ENCODE measurements around the gene ETAA1.

ETAA1 gene

GRCh38 chr2:67394734-67395133 is 2.4 kb upstream of the ETAA1 start:
- peaks cover 10% of the 10 kb centered on the region for H3K4me1 ChIP-seq (ENCODE audit: control insufficient read depth, low read depth, low read length)
- no peak overlapping the region for H3K9ac ChIP-seq (ENCODE audit: low read length)
- no peak overlapping the region for H3K4me3 ChIP-seq (ENCODE audit: low read length)
- H3K36me3 ChIP-seq (ENCODE audit: control insufficient read depth, low read depth, low read length): no peaks in the 10 kb centered on the region
- no peaks in the 10 kb centered on the region for H3K27me3 ChIP-seq (ENCODE audit: control insufficient read depth, insufficient read depth, low read length)
- no peaks in the 10 kb centered on the region for H3K9me3 ChIP-seq (ENCODE audit: control insufficient read depth, low read depth, low read length)
- H3K27ac ChIP-seq (ENCODE audit: low read length): no peak overlapping the region

GRCh38 chr2:67399144-67399543 is 2.0 kb downstream of the ETAA1 start:
- Histone ChIP-seq H3K9me3 (ENCODE audit: control insufficient read depth, low read depth, low read length) (no peaks in the 10 kb centered on the region), H3K27ac (ENCODE audit: low read length) (no peak overlapping the region), H3K36me3 (ENCODE audit: control insufficient read depth, low read depth, low read length) (peaks cover 37% of the 10 kb centered on the region), H3K4me3 (ENCODE audit: low read length) (no peak overlapping the region), H3K27me3 (ENCODE audit: control insufficient read depth, insufficient read depth, low read length) (no peaks in the 10 kb centered on the region), H3K4me1 (ENCODE audit: control insufficient read depth, low read depth, low read length) (no peaks in the 10 kb centered on the region), H3K9ac (ENCODE audit: low read length) (no peak overlapping the region)

- Histone ChIP-seq H3K4me1 (ENCODE audit: control insufficient read depth, low read depth, low read length) (no peaks in the 10 kb centered on the region), H3K36me3 (ENCODE audit: control insufficient read depth, low read depth, low read length) (peaks cover 45% of the 10 kb centered on the region), H3K9me3 (ENCODE audit: control insufficient read depth, low read depth, low read length) (no peaks in the 10 kb centered on the region), H3K4me3 (ENCODE audit: low read length) (no peak overlapping the region), H3K9ac (ENCODE audit: low read length) (no peak overlapping the region), H3K27me3 (ENCODE audit: control insufficient read depth, insufficient read depth, low read length) (no peaks in the 10 kb centered on the region), H3K27ac (ENCODE audit: low read length) (no peak overlapping the region)
Measured at GRCh38 chr2:67399831-67400489, 2.8 kb downstream of the ETAA1 start.

GRCh38 chr2:67400560-67401485 is 3.7 kb downstream of the ETAA1 start:
- Histone ChIP-seq H3K4me1 (ENCODE audit: control insufficient read depth, low read depth, low read length) (no peaks in the 10 kb centered on the region), H3K27me3 (ENCODE audit: control insufficient read depth, insufficient read depth, low read length) (no peaks in the 10 kb centered on the region), H3K4me3 (ENCODE audit: low read length) (no peak overlapping the region), H3K9ac (ENCODE audit: low read length) (no peak overlapping the region), H3K36me3 (ENCODE audit: control insufficient read depth, low read depth, low read length) (peaks cover 52% of the 10 kb centered on the region), H3K9me3 (ENCODE audit: control insufficient read depth, low read depth, low read length) (no peaks in the 10 kb centered on the region), H3K27ac (ENCODE audit: low read length) (no peak overlapping the region)

- no peak overlapping the region for H3K27ac ChIP-seq (ENCODE audit: low read length)
- no peak overlapping the region for H3K4me3 ChIP-seq (ENCODE audit: low read length)
- peaks cover 52% of the 10 kb centered on the region for H3K36me3 ChIP-seq (ENCODE audit: control insufficient read depth, low read depth, low read length)
- no peaks in the 10 kb centered on the region for H3K4me1 ChIP-seq (ENCODE audit: control insufficient read depth, low read depth, low read length)
- no peak overlapping the region for H3K9ac ChIP-seq (ENCODE audit: low read length)
- no peaks in the 10 kb centered on the region for H3K9me3 ChIP-seq (ENCODE audit: control insufficient read depth, low read depth, low read length)
- no peaks in the 10 kb centered on the region for H3K27me3 ChIP-seq (ENCODE audit: control insufficient read depth, insufficient read depth, low read length)
Measured at GRCh38 chr2:67408346-67408745, 11.2 kb downstream of the ETAA1 start.

- Histone ChIP-seq H3K9ac (ENCODE audit: low read length) (no peak overlapping the region), H3K27ac (ENCODE audit: low read length) (no peak overlapping the region), H3K27me3 (ENCODE audit: control insufficient read depth, insufficient read depth, low read length) (no peaks in the 10 kb centered on the region)
Measured at GRCh38 chr2:67412424-67412823, 15.3 kb downstream of the ETAA1 start.

GRCh38 chr2:67414867-67415266 is 17.7 kb downstream of the ETAA1 start:
- Histone ChIP-seq H3K27me3 (ENCODE audit: control insufficient read depth, insufficient read depth, low read length) (no peaks in the 10 kb centered on the region), H3K9ac (ENCODE audit: low read length) (no peak overlapping the region), H3K4me1 (ENCODE audit: control insufficient read depth, low read depth, low read length) (no peaks in the 10 kb centered on the region), H3K4me3 (ENCODE audit: low read length) (no peak overlapping the region), H3K9me3 (ENCODE audit: control insufficient read depth, low read depth, low read length) (no peaks in the 10 kb centered on the region), H3K27ac (ENCODE audit: low read length) (no peak overlapping the region), H3K36me3 (ENCODE audit: control insufficient read depth, low read depth, low read length) (peaks cover 13% of the 10 kb centered on the region)

More at GRCh38 chr2:67412424-67412823, 15.3 kb downstream of the ETAA1 start:
- Histone ChIP-seq H3K4me1 (ENCODE audit: control insufficient read depth, low read depth, low read length) (no peaks in the 10 kb centered on the region), H3K9me3 (ENCODE audit: control insufficient read depth, low read depth, low read length) (no peaks in the 10 kb centered on the region), H3K4me3 (ENCODE audit: low read length) (no peak overlapping the region), H3K36me3 (ENCODE audit: control insufficient read depth, low read depth, low read length) (peaks cover 22% of the 10 kb centered on the region)

- Histone ChIP-seq H3K4me1 (ENCODE audit: control insufficient read depth, low read depth, low read length) (no peaks in the 10 kb centered on the region), H3K27me3 (ENCODE audit: control insufficient read depth, insufficient read depth, low read length) (no peaks in the 10 kb centered on the region)
Measured at GRCh38 chr2:67416136-67416535, 19.0 kb downstream of the ETAA1 start.

GRCh38 chr2:67423489-67423888 is 26.4 kb downstream of the ETAA1 start:
- Histone ChIP-seq H3K9me3 (ENCODE audit: control insufficient read depth, low read depth, low read length) (peaks cover 7% of the 10 kb centered on the region), H3K9ac (ENCODE audit: low read length) (no peak overlapping the region), H3K27me3 (ENCODE audit: control insufficient read depth, insufficient read depth, low read length) (no peaks in the 10 kb centered on the region), H3K27ac (ENCODE audit: low read length) (no peak overlapping the region), H3K4me1 (ENCODE audit: control insufficient read depth, low read depth, low read length) (no peaks in the 10 kb centered on the region), H3K4me3 (ENCODE audit: low read length) (no peak overlapping the region), H3K36me3 (ENCODE audit: control insufficient read depth, low read depth, low read length) (no peaks in the 10 kb centered on the region)

More at GRCh38 chr2:67416136-67416535, 19.0 kb downstream of the ETAA1 start:
- Histone ChIP-seq H3K9me3 (ENCODE audit: control insufficient read depth, low read depth, low read length) (no peaks in the 10 kb centered on the region), H3K9ac (ENCODE audit: low read length) (no peak overlapping the region), H3K27ac (ENCODE audit: low read length) (no peak overlapping the region), H3K4me3 (ENCODE audit: low read length) (no peak overlapping the region), H3K36me3 (ENCODE audit: control insufficient read depth, low read depth, low read length) (peaks cover under 1% of the 10 kb centered on the region)

GRCh38 chr2:67436221-67436620 is 39.1 kb downstream of the ETAA1 start:
- Histone ChIP-seq H3K4me1 (ENCODE audit: control insufficient read depth, low read depth, low read length) (peaks cover 5% of the 10 kb centered on the region), H3K9ac (ENCODE audit: low read length) (no peak overlapping the region), H3K9me3 (ENCODE audit: control insufficient read depth, low read depth, low read length) (no peaks in the 10 kb centered on the region), H3K27ac (ENCODE audit: low read length) (no peak overlapping the region), H3K4me3 (ENCODE audit: low read length) (no peak overlapping the region), H3K36me3 (ENCODE audit: control insufficient read depth, low read depth, low read length) (no peaks in the 10 kb centered on the region), H3K27me3 (ENCODE audit: control insufficient read depth, insufficient read depth, low read length) (no peaks in the 10 kb centered on the region)

GRCh38 chr2:67437114-67437513 is 40.0 kb downstream of the ETAA1 start:
- no peaks in the 10 kb centered on the region for H3K9me3 ChIP-seq (ENCODE audit: control insufficient read depth, low read depth, low read length)
- no peak overlapping the region for H3K9ac ChIP-seq (ENCODE audit: low read length)
- H3K4me1 ChIP-seq (ENCODE audit: control insufficient read depth, low read depth, low read length): peaks cover 5% of the 10 kb centered on the region
- H3K27me3 ChIP-seq (ENCODE audit: control insufficient read depth, insufficient read depth, low read length): no peaks in the 10 kb centered on the region
- no peak overlapping the region for H3K4me3 ChIP-seq (ENCODE audit: low read length)
- no peaks in the 10 kb centered on the region for H3K36me3 ChIP-seq (ENCODE audit: control insufficient read depth, low read depth, low read length)
- H3K27ac ChIP-seq (ENCODE audit: low read length): no peak overlapping the region

Measured in iPS-18a (cell line).